ENCODE measurements around the gene PRKAR2A.

The PRKAR2A gene

DNA sequence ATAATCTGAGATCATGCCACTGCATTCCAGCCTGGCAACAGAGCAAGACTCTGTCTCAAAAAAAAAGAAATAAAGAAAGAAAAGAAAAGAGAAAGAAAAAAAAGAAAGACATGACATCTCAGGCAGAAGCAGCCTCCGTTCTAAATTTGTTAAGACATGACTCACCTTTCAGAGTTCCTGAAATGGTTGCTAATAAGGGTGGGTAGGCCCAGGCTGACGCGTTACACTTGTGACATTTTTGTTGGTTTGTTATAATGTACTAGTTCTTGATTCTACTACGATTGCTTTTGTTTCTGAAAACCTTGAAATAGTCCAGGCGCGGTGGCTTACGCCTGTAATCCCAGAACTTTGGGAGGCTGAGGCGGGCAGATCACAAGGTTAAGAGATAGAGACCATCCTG lies 30.0 kb upstream of the PRKAR2A start:
- no peaks in the 10 kb centered on the region for H3K4me1 ChIP-seq (ENCODE audit: low read length)
- no peak overlapping the region for H3K9ac ChIP-seq (ENCODE audit: low read length)
- no peaks in the 10 kb centered on the region for H4K20me1 ChIP-seq (ENCODE audit: insufficient read depth, low read length)
- H3K4me3 ChIP-seq (ENCODE audit: low read length), result no peak overlapping the region
- no peaks in the 10 kb centered on the region; the same call in 1 of the 2 replicates for H3K36me3 ChIP-seq (replicated peaks; ENCODE audit: insufficient read depth, low read length)
- DNase-seq, result no peak
- H3K79me2 ChIP-seq (ENCODE audit: low read length), result peaks cover 35% of the 10 kb centered on the region
- no peak overlapping the region for H3K27ac ChIP-seq (ENCODE audit: low read length)
- no peak overlapping the region for H3K4me2 ChIP-seq (ENCODE audit: low read depth, low read length)
- TF ChIP-seq, protein P1, sequence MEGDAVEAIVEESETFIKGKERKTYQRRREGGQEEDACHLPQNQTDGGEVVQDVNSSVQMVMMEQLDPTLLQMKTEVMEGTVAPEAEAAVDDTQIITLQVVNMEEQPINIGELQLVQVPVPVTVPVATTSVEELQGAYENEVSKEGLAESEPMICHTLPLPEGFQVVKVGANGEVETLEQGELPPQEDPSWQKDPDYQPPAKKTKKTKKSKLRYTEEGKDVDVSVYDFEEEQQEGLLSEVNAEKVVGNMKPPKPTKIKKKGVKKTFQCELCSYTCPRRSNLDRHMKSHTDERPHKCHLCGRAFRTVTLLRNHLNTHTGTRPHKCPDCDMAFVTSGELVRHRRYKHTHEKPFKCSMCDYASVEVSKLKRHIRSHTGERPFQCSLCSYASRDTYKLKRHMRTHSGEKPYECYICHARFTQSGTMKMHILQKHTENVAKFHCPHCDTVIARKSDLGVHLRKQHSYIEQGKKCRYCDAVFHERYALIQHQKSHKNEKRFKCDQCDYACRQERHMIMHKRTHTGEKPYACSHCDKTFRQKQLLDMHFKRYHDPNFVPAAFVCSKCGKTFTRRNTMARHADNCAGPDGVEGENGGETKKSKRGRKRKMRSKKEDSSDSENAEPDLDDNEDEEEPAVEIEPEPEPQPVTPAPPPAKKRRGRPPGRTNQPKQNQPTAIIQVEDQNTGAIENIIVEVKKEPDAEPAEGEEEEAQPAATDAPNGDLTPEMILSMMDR (IDR thresholded peaks at IDR 0.05; ENCODE audit: low read length), result no peak
- TF ChIP-seq EZH2 (optimal IDR thresholded peaks at IDR 0.05; ENCODE audit: low read depth, low read length) (no peak), EZH2phosphoT487 (IDR thresholded peaks at IDR 0.05; ENCODE audit: low read length) (no peak)
- no peaks in the 10 kb centered on the region for H3K27me3 ChIP-seq (replicated peaks; ENCODE audit: insufficient read depth, low read length)
- H2AFZ ChIP-seq (ENCODE audit: low read length), result no peak overlapping the region
- no peaks in the 10 kb centered on the region for H3K9me2 ChIP-seq (replicated peaks; ENCODE audit: insufficient read depth, low read length)
- no peaks in the 10 kb centered on the region for H3F3A ChIP-seq (ENCODE audit: insufficient read depth, low read length)
- H3K9me3 ChIP-seq (replicated peaks; ENCODE audit: insufficient read depth, low read length), result no peaks in the 10 kb centered on the region

DNA sequence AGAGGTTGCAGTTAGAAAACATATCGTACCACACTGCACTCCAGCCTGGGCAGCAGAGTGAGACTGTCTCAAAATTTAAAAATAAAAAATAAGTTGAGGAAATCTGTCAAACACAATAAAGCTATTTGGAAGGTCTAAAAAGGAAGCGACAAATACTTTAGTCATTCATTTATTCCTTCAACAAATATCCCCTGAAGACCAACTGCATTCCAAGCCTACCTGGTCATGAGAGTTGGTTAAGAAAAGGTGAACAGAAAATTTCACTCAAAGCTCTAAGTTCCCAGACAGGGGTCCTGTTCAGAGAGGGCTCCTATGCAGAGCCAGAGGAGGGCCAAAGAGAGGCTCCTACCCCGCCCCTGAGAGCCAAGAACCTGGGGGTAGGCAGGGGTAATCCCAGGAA lies 15.4 kb upstream of the PRKAR2A start:
- DNase-seq, result no peak
- peaks cover 4% of the 10 kb centered on the region; the same call in 1 of the 2 replicates for H3K79me2 ChIP-seq (ENCODE audit: low read length)
- peaks cover 1% of the 10 kb centered on the region; the same call in 1 of the 2 replicates for H3K36me3 ChIP-seq (replicated peaks; ENCODE audit: insufficient read depth, low read length)
- no peak for TF ChIP-seq EZH2phosphoT487 (IDR thresholded peaks at IDR 0.05; ENCODE audit: low read length)
- TF ChIP-seq EZH2 (optimal IDR thresholded peaks at IDR 0.05; ENCODE audit: low read depth, low read length), result no peak
- TF ChIP-seq, protein P1 (IDR thresholded peaks at IDR 0.05; ENCODE audit: low read length), result no peak
- no peaks in the 10 kb centered on the region for H3F3A ChIP-seq (ENCODE audit: insufficient read depth, low read length)
- no peaks in the 10 kb centered on the region for H3K4me1 ChIP-seq (ENCODE audit: low read length)
- H3K27ac ChIP-seq (ENCODE audit: low read length), result no peak overlapping the region
- H3K4me3 ChIP-seq (ENCODE audit: low read length), result no peak overlapping the region
- H3K9me2 ChIP-seq (replicated peaks; ENCODE audit: insufficient read depth, low read length), result no peaks in the 10 kb centered on the region
- no peaks in the 10 kb centered on the region for H4K20me1 ChIP-seq (ENCODE audit: insufficient read depth, low read length)
- no peak overlapping the region for H2AFZ ChIP-seq (ENCODE audit: low read length)
- no peak overlapping the region for H3K4me2 ChIP-seq (ENCODE audit: low read depth, low read length)
- H3K9me3 ChIP-seq (replicated peaks; ENCODE audit: insufficient read depth, low read length), result no peaks in the 10 kb centered on the region
- H3K27me3 ChIP-seq (replicated peaks; ENCODE audit: insufficient read depth, low read length), result no peaks in the 10 kb centered on the region
- H3K9ac ChIP-seq (ENCODE audit: low read length), result no peak overlapping the region

DNA sequence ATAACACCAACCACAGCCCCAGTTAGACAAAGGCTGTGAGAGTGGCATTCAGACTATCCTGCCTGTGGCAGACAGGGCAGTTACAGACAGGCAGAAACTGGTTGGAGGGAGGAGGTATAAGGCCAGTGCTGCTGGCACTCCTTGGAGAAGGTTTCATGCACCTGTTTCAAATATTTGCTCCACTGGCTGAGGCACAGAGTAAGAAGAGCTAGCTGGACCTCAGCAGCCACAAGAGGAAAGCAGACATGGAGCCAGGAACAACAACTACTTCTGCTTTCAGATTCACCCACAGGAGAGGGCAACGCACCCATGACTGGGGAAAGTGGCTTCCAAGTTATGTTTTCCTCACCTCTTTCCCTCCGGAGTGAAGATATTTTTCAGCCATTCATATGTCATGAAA lies 11.5 kb upstream of the PRKAR2A start:
- H3K4me2 ChIP-seq (ENCODE audit: low read depth, low read length), result no peak overlapping the region
- TF ChIP-seq EZH2phosphoT487 (IDR thresholded peaks at IDR 0.05; ENCODE audit: low read length) (no peak), EZH2 (optimal IDR thresholded peaks at IDR 0.05; ENCODE audit: low read depth, low read length) (no peak)
- TF ChIP-seq, protein P1 (IDR thresholded peaks at IDR 0.05; ENCODE audit: low read length), result no peak
- 0 out of 2 replicates have a peak, but pooled peaks cover 2% of the 10 kb centered on the region for H3F3A ChIP-seq (ENCODE audit: insufficient read depth, low read length)
- no peak for DNase-seq
- no peaks in the 10 kb centered on the region for H3K9me3 ChIP-seq (replicated peaks; ENCODE audit: insufficient read depth, low read length)
- H3K9ac ChIP-seq (ENCODE audit: low read length), result no peak overlapping the region
- H3K27ac ChIP-seq (ENCODE audit: low read length), result no peak overlapping the region
- H3K79me2 ChIP-seq (ENCODE audit: low read length), result peaks cover 4% of the 10 kb centered on the region; the same call in 1 of the 2 replicates
- no peaks in the 10 kb centered on the region for H3K4me1 ChIP-seq (ENCODE audit: low read length)
- no peaks in the 10 kb centered on the region for H4K20me1 ChIP-seq (ENCODE audit: insufficient read depth, low read length)
- no peak overlapping the region for H3K4me3 ChIP-seq (ENCODE audit: low read length)
- H3K36me3 ChIP-seq (replicated peaks; ENCODE audit: insufficient read depth, low read length), result no peaks in the 10 kb centered on the region; the same call in 1 of the 2 replicates
- no peak overlapping the region for H2AFZ ChIP-seq (ENCODE audit: low read length)
- H3K27me3 ChIP-seq (replicated peaks; ENCODE audit: insufficient read depth, low read length), result no peaks in the 10 kb centered on the region
- H3K9me2 ChIP-seq (replicated peaks; ENCODE audit: insufficient read depth, low read length), result no peaks in the 10 kb centered on the region

Data from MM.1S (cell line).